PC-9 (cell line): ENCODE measurements around the gene CDC73. TPM values are rescaled to one million over a fixed set of nuclear protein-coding genes. Genes with fewer than 3 reads are reported as not detected.
A peak's percentile ranks its signal among the peaks of the same experiment; 100 is the strongest.

Source experiments
- BruUV-seq: library from RNA; stranded (reverse); fragments of 400-500 nt; replicated peaks from 2 replicates; lab custom pipeline; 2021; lab: Mats Ljungman, UMichigan
- CTCF ChIA-PET: fragments of 300-600 bp; sonication (Branson Sonifier 250); formaldehyde crosslinking; loops from one replicate; lab custom pipeline; 2022; ENCODE audit warnings: antibody characterized with exemption; lab: Charles Lee
- POLR2A ChIA-PET: fragments of 300-600 bp; sonication (Branson Sonifier 250); formaldehyde crosslinking; loops from one replicate; lab custom pipeline; 2022; ENCODE audit warnings: antibody characterized with exemption; ENCODE audit not compliant: unreplicated experiment; lab: Charles Lee
- DNase-seq, 2 experiments: peaks; one replicate each; pipeline versions ENCODE4 v3.0.0 to v3.0.0-alpha.2; 2015 to 2022; ENCODE audit warnings: mixed read lengths in 1 of 2
- H2AFZ ChIP-seq: fragments of 200-600 bp; sonication (generic); 2 replicates; pipeline ENCODE4 v1.8.1; 2017; ENCODE audit warnings: antibody characterized with exemption
- H3F3A ChIP-seq: fragments of 200-600 bp; sonication (generic); 2 replicates; pipeline ENCODE4 v1.8.1; 2017; ENCODE audit warnings: antibody characterized with exemption, mild to moderate bottlenecking, low read depth; ENCODE audit not compliant: insufficient read depth
- H3K27ac ChIP-seq: fragments of 200-600 bp; sonication (generic); 2 replicates; pipeline ENCODE4 v1.6.1; 2016; ENCODE audit warnings: mixed run types
- H3K27me3 ChIP-seq: fragments of 200-600 bp; sonication (generic); 2 replicates; pipeline ENCODE4 v1.6.1; 2016; ENCODE audit warnings: low read depth, mixed run types; ENCODE audit not compliant: insufficient read depth
- H3K36me3 ChIP-seq: fragments of 200-600 bp; sonication (generic); 2 replicates; pipeline ENCODE4 v1.6.1; 2016; ENCODE audit warnings: low read depth, mixed run types
- H3K4me1 ChIP-seq: fragments of 200-600 bp; sonication (generic); replicated peaks from 2 replicates; pipeline ENCODE4 v1.6.1; 2016; ENCODE audit warnings: mixed run types; ENCODE audit not compliant: insufficient read depth
- H3K4me2 ChIP-seq: fragments of 200-600 bp; sonication (generic); 2 replicates; pipeline ENCODE4 v1.6.1; 2017; ENCODE audit warnings: mixed run types
- H3K4me3 ChIP-seq: fragments of 200-600 bp; sonication (generic); 2 replicates; pipeline ENCODE4 v1.6.1; 2016; ENCODE audit warnings: mixed run types
- H3K79me2 ChIP-seq: fragments of 200-600 bp; sonication (generic); 2 replicates; pipeline ENCODE4 v1.6.1; 2017; ENCODE audit warnings: low read depth, mixed run types
- H3K9me2 ChIP-seq: fragments of 200-600 bp; sonication (generic); 2 replicates; pipeline ENCODE4 v1.8.1; 2017; ENCODE audit warnings: mild to moderate bottlenecking; ENCODE audit not compliant: insufficient read depth
- H3K9me3 ChIP-seq: fragments of 200-600 bp; sonication (generic); 2 replicates; pipeline ENCODE4 v1.8.1; 2016; ENCODE audit warnings: low read depth; ENCODE audit not compliant: insufficient read depth
- H4K20me1 ChIP-seq: fragments of 200-600 bp; sonication (generic); 2 replicates; pipeline ENCODE4 v1.8.1; 2017; ENCODE audit not compliant: insufficient read depth
- EZH2 ChIP-seq: fragments of 200-600 bp; sonication (generic); IDR thresholded peaks from 2 replicates; pipeline ENCODE4 v1.8.0; 2017; ENCODE audit warnings: antibody characterized with exemption, low read depth
- intact Hi-C: fragments of 100-400 bp; cut with micrococcal nuclease; formaldehyde crosslinking; loops from one replicate; pipeline ENCODE4 v1.10.0; 2022; ENCODE audit not compliant: unreplicated experiment
- total RNA-seq: library from RNA; stranded (reverse); gene quantifications from 2 replicates; pipeline ENCODE4 v1.2.3, GENCODE V29; 2021
- TF ChIP-seq, protein P1 (sequence below): fragments of 200-600 bp; sonication (generic); conservative IDR thresholded peaks from 2 replicates; pipeline ENCODE4 v1.6.1; 2017; ENCODE audit warnings: mixed run types, antibody characterized with exemption, mild to moderate bottlenecking, moderate library complexity

Gene CDC73
- total RNA-seq, 1 experiment from 2014 or later: 39.6 TPM

- Histone ChIP-seq H3K79me2 (no peaks in the 10 kb centered on the region), H3K4me2 (no peak overlapping the region), H4K20me1 (no peaks in the 10 kb centered on the region), H3K9me2 (no peaks in the 10 kb centered on the region), H3K4me3 (no peak overlapping the region), H2AFZ (no peak overlapping the region), H3K9me3 (no peaks in the 10 kb centered on the region), H3K36me3 (no peaks in the 10 kb centered on the region), H3K27ac (no peak overlapping the region), H3K27me3 (no peaks in the 10 kb centered on the region), H3K4me1 (peaks cover 29% of the 10 kb centered on the region), H3F3A (peaks cover 24% of the 10 kb centered on the region)
- BruUV-seq: no TSS peak
- TF ChIP-seq EZH2: no peak
- TF ChIP-seq, protein P1, sequence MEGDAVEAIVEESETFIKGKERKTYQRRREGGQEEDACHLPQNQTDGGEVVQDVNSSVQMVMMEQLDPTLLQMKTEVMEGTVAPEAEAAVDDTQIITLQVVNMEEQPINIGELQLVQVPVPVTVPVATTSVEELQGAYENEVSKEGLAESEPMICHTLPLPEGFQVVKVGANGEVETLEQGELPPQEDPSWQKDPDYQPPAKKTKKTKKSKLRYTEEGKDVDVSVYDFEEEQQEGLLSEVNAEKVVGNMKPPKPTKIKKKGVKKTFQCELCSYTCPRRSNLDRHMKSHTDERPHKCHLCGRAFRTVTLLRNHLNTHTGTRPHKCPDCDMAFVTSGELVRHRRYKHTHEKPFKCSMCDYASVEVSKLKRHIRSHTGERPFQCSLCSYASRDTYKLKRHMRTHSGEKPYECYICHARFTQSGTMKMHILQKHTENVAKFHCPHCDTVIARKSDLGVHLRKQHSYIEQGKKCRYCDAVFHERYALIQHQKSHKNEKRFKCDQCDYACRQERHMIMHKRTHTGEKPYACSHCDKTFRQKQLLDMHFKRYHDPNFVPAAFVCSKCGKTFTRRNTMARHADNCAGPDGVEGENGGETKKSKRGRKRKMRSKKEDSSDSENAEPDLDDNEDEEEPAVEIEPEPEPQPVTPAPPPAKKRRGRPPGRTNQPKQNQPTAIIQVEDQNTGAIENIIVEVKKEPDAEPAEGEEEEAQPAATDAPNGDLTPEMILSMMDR: no peak
- ChIA-PET POLR2A (no interaction called here), CTCF (no interaction called here)
- intact Hi-C loops: no loop called here
- no peak for DNase-seq
Observed at GRCh38 chr1:193109619-193110018, 12.2 kb upstream of the CDC73 start.

- H3K27me3 ChIP-seq: no peaks in the 10 kb centered on the region
- no peaks in the 10 kb centered on the region for H3K36me3 ChIP-seq
- no peak for DNase-seq
- ChIA-PET POLR2A (no interaction called here), CTCF (no interaction called here)
- H3K4me3 ChIP-seq: no peak overlapping the region
- H2AFZ ChIP-seq: no peak overlapping the region
- no peaks in the 10 kb centered on the region for H3K9me3 ChIP-seq
- no peak overlapping the region for H3K27ac ChIP-seq
- peaks cover 19% of the 10 kb centered on the region for H3F3A ChIP-seq
- H3K9me2 ChIP-seq: no peaks in the 10 kb centered on the region
- H4K20me1 ChIP-seq: no peaks in the 10 kb centered on the region
- no TSS peak for BruUV-seq
- TF ChIP-seq EZH2: no peak
- TF ChIP-seq, protein P1: no peak
- peaks cover 35% of the 10 kb centered on the region for H3K4me1 ChIP-seq
- intact Hi-C loops: no loop called here
- H3K79me2 ChIP-seq: no peaks in the 10 kb centered on the region
- H3K4me2 ChIP-seq: no peak overlapping the region
Observed at GRCh38 chr1:193110246-193110645, 11.6 kb upstream of the CDC73 start.

DNA sequence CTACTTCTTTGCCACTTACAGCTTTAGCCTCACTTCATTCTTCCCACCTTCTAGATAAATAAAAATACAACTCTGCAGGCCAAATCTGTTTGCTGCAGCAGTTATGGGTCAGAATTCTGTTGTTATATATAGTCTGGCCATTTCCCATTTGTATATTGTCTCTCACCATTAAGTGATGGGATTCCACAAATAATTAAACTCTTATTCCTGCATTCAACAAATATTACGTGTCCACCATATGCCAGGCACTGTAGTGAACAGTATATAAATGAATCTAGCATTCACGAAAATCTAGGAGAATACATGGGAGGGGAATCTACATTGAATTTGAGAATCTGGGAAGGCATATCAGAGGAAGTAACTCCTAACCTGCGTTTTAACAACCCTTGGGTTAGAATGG lies 11.0 kb upstream of the CDC73 start:
- Histone ChIP-seq H4K20me1 (no peaks in the 10 kb centered on the region), H3K9me3 (no peaks in the 10 kb centered on the region), H3K4me1 (peaks cover 39% of the 10 kb centered on the region), H3K4me2 (0 out of 2 replicates have a peak overlapping the region, but pooled peaks have one; percentile 78), H3K36me3 (no peaks in the 10 kb centered on the region), H3K27me3 (no peaks in the 10 kb centered on the region), H2AFZ (no peak overlapping the region), H3K27ac (peak overlapping the region; percentile 83; the same call in 1 of the 2 replicates), H3K9me2 (no peaks in the 10 kb centered on the region), H3F3A (peaks cover 20% of the 10 kb centered on the region), H3K79me2 (no peaks in the 10 kb centered on the region), H3K4me3 (no peak overlapping the region)
- intact Hi-C loops: no loop called here
- no TSS peak for BruUV-seq
- ChIA-PET POLR2A (interaction anchor here (0.7 kb wide), 1 partner anchor 18 kb away, joined by 6 read pairs; no protein-coding TSS in a partner anchor), CTCF (no interaction called here)
- TF ChIP-seq, protein P1: no peak
- TF ChIP-seq EZH2: no peak
- DNase-seq: no peak
